ENCODE data around the gene XXYLT1. TPM values are rescaled to one million over a fixed set of nuclear protein-coding genes. Genes with fewer than 3 reads are reported as not detected.
"Not testable (repeated sequence)": the region's sequence is repeated elsewhere in the genome, so short reads cannot be mapped to it uniquely, and the experiment has no call there.

XXYLT1 gene
- total RNA-seq, 2 experiments from 2014 or later = 17.2 to 19.6 TPM

GRCh38 chr3:195188426-195188927 is 82.5 kb downstream of the XXYLT1 start:
- peaks cover 3% of the 10 kb centered on the region; the same call in 1 of the 2 replicates for H3K36me3 ChIP-seq (ENCODE audit: insufficient read depth, low read length)
- intact Hi-C loops (cut with micrococcal nuclease; ENCODE audit: unreplicated experiment) = no loop called here

GRCh38 chr3:195187609-195188425 is 83.1 kb downstream of the XXYLT1 start:
- H3K79me2 ChIP-seq (ENCODE audit: insufficient read depth, low read depth, low read length) = no peaks in the 10 kb centered on the region
- peaks cover 15% of the 10 kb centered on the region for H3K4me1 ChIP-seq (ENCODE audit: insufficient read depth, low read length, poor library complexity, severe bottlenecking)
- POLR2A ChIA-PET = interaction anchor here (0.6 to 1.4 kb wide), 4 partner anchors 10 to 33 kb away, joined by 3 to 4 read pairs (median 3); no protein-coding TSS in a partner anchor
- CTCF ChIA-PET (ENCODE audit: unreplicated experiment) = no interaction called here
- no peaks in the 10 kb centered on the region for H4K20me1 ChIP-seq (ENCODE audit: insufficient read depth, low read length)
- no peak overlapping the region for H3K27ac ChIP-seq (ENCODE audit: low read depth, low read length, poor library complexity, severe bottlenecking)
- H3K4me3 ChIP-seq (ENCODE audit: low read depth, low read length, poor library complexity, severe bottlenecking) = no peak overlapping the region
- BruUV-seq (replicated peaks) = no TSS peak
- H2AFZ ChIP-seq (ENCODE audit: low read length) = no peak overlapping the region
- H3K4me2 ChIP-seq (ENCODE audit: low read length) = no peak overlapping the region
- DNase-seq (ENCODE audit: low spot score) = no peak
- H3K9me2 ChIP-seq (ENCODE audit: insufficient read depth, low read length) = no peaks in the 10 kb centered on the region
- no peak for TF ChIP-seq CTCF (conservative IDR thresholded peaks at IDR 0.05; ENCODE audit: low read length)
- TF ChIP-seq EZH2phosphoT487 (IDR thresholded peaks at IDR 0.05; ENCODE audit: borderline replicate concordance, low read depth, low read length) = no peak
- peaks cover 3% of the 10 kb centered on the region; the same call in 1 of the 2 replicates for H3K36me3 ChIP-seq (ENCODE audit: insufficient read depth, low read length)
- intact Hi-C loops (cut with micrococcal nuclease; ENCODE audit: unreplicated experiment) = no loop called here
- H3K9me3 ChIP-seq (ENCODE audit: low read length) = peaks cover 25% of the 10 kb centered on the region

More at GRCh38 chr3:195188426-195188927, 82.5 kb downstream of the XXYLT1 start:
- H2AFZ ChIP-seq (ENCODE audit: low read length) = no peak overlapping the region
- H3K9me3 ChIP-seq (ENCODE audit: low read length) = peaks cover 25% of the 10 kb centered on the region
- no peak overlapping the region for H3K27ac ChIP-seq (ENCODE audit: low read depth, low read length, poor library complexity, severe bottlenecking)
- DNase-seq (ENCODE audit: low spot score) = no peak
- ChIA-PET POLR2A (interaction anchor here (1.1 to 1.2 kb wide), 2 partner anchors 9 to 33 kb away, joined by 3 to 4 read pairs; no protein-coding TSS in a partner anchor), CTCF (ENCODE audit: unreplicated experiment) (no interaction called here)
- peaks cover 15% of the 10 kb centered on the region for H3K4me1 ChIP-seq (ENCODE audit: insufficient read depth, low read length, poor library complexity, severe bottlenecking)
- no peaks in the 10 kb centered on the region for H4K20me1 ChIP-seq (ENCODE audit: insufficient read depth, low read length)
- no TSS peak for BruUV-seq (replicated peaks)
- no peak overlapping the region for H3K4me2 ChIP-seq (ENCODE audit: low read length)
- no peaks in the 10 kb centered on the region for H3K9me2 ChIP-seq (ENCODE audit: insufficient read depth, low read length)
- H3K4me3 ChIP-seq (ENCODE audit: low read depth, low read length, poor library complexity, severe bottlenecking) = no peak overlapping the region
- H3K79me2 ChIP-seq (ENCODE audit: insufficient read depth, low read depth, low read length) = no peaks in the 10 kb centered on the region
- TF ChIP-seq CTCF (conservative IDR thresholded peaks at IDR 0.05; ENCODE audit: low read length) = no peak
- TF ChIP-seq EZH2phosphoT487 (IDR thresholded peaks at IDR 0.05; ENCODE audit: borderline replicate concordance, low read depth, low read length) = no peak

- intact Hi-C loops (cut with micrococcal nuclease; ENCODE audit: unreplicated experiment) = not testable (repeated sequence)
Measured at GRCh38 chr3:195186710-195187047, 84.3 kb downstream of the XXYLT1 start.

More at GRCh38 chr3:195186710-195187047, 84.3 kb downstream of the XXYLT1 start:
- peaks cover 15% of the 10 kb centered on the region for H3K4me1 ChIP-seq (ENCODE audit: insufficient read depth, low read length, poor library complexity, severe bottlenecking)
- not testable (repeated sequence) for BruUV-seq (replicated peaks); H3K9me2 ChIP-seq (ENCODE audit: insufficient read depth, low read length); H2AFZ ChIP-seq (ENCODE audit: low read length); H4K20me1 ChIP-seq (ENCODE audit: insufficient read depth, low read length); H3K36me3 ChIP-seq (ENCODE audit: insufficient read depth, low read length); H3K27ac ChIP-seq (ENCODE audit: low read depth, low read length, poor library complexity, severe bottlenecking); H3K79me2 ChIP-seq (ENCODE audit: insufficient read depth, low read depth, low read length); DNase-seq (ENCODE audit: low spot score); H3K4me3 ChIP-seq (ENCODE audit: low read depth, low read length, poor library complexity, severe bottlenecking); H3K4me2 ChIP-seq (ENCODE audit: low read length)
- peaks cover 15% of the 10 kb centered on the region for H3K9me3 ChIP-seq (ENCODE audit: low read length)
- ChIA-PET POLR2A (interaction anchor here (0.7 to 1.9 kb wide), 5 partner anchors 14 to 82 kb away, joined by 3 to 5 read pairs (median 3); no protein-coding TSS in a partner anchor), CTCF (ENCODE audit: unreplicated experiment) (interaction anchor here (0.7 to 1.5 kb wide), 2 partner anchors 11 to 32 kb away, joined by 3 to 4 read pairs; no protein-coding TSS in a partner anchor)

Measured in OCI-LY7 (cell line).